ENCODE measurements around the gene LAMC1.

The LAMC1 gene

DNA sequence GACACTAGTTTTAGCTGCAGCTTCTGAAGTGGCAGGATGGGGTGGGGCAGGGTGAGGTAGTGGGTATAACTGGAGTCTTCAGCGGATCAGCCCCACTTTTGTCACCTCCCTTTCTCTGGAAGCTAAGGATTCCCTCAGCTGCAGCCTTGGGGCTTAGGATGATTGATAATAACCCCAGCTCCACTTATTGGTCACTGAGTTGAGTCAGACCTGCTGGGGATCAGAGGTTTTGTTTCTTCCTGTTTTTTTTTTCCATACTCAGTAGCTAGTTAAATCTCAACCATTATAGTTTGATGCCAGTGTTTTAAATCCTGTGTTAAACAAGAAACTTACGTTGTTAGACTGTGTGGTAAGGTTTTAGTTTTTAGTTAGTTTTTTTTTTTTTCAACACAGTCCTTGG lies 57.2 kb downstream of the LAMC1 start:
- in situ Hi-C loops (cut with HindIII; ENCODE audit: low pct_unique_long_range_greater_than_20kb, low sequenced_read_pairs) = no loop called here
- no peak for DNase-seq (ENCODE audit: low read depth in 1 of 2, low spot score in 1 of 2)
- no peak for TF ChIP-seq JUND (IDR thresholded peaks at IDR 0.05; ENCODE audit: low read depth)

DNA sequence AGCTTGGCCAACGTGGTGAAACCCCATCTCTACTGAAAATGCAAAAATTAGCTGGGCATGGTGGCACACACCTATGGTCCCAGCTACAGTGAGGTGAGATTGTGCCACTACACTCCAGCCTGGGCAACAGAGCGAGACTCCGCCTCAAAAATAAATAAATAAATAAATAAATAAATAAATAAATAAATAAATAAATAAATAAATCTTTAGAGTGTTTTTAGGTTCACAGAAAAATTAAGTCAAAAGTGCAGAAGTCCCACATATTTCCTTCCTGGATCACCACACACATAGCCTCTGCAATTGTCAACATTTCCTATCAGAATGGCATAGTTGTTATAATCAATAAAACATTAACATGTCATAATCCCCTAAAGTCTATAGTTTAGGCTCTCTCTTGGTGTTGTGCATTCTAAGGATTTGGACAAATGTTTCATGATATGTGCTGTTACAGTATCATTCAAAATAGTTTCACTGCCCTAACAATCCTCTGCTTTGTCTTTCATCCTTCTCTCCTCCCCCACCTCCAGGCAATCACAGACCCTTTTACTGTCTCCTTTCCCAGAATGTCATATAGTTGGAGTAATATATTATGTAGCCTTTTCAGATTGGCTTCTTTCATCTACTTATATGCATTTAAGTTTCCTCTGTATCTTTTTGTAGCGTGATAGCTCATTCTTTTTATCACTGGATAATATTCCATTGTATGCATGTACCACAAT lies 58.3 kb downstream of the LAMC1 start:
- in situ Hi-C loops (cut with HindIII; ENCODE audit: low pct_unique_long_range_greater_than_20kb, low sequenced_read_pairs) = no loop called here
- no peak for DNase-seq (ENCODE audit: low read depth in 1 of 2, low spot score in 1 of 2)
- TF ChIP-seq JUND (IDR thresholded peaks at IDR 0.05; ENCODE audit: low read depth) = no peak

DNA sequence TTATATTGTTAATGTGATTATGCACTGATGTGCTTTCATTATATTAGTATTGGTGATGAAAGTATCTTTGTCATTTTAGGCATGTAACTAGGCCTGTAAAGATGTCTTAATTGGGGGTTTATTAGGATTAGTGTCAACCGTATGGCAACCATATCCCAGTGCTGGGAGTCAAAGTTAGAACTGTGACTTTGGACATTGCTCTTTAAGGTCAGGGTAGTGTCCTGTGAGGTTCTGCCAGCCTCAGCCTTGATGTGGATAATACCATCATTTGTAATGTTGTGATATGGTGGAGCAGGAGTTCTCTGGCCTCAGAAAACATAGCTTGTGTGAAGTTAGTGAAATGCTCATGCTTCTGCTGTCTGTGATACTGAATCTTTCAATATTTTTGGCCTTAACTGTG lies 59.4 kb downstream of the LAMC1 start:
- DNase-seq (ENCODE audit: low read depth in 1 of 2, low spot score in 1 of 2) = no peak
- TF ChIP-seq JUND (IDR thresholded peaks at IDR 0.05; ENCODE audit: low read depth) = no peak
- in situ Hi-C loops (cut with HindIII; ENCODE audit: low pct_unique_long_range_greater_than_20kb, low sequenced_read_pairs) = no loop called here

DNA sequence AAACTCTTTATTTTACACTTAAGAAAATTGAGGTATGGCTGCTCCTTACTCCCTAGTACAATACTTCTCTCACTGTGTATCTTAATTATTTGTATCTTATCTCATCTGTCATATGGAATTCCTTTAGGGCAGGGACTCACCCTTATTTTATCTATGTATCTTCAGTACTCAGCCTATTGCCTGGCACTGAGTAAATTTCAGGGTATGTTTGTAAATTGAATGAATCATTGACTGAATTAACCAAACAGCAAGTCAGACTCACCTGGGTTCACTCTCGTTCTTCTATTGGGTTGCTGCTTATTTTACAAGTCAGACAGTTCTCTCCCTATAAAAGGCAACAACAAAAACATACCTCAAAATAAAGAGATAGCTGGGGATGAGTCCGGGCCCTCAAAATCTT lies 63.8 kb downstream of the LAMC1 start:
- TF ChIP-seq JUND (IDR thresholded peaks at IDR 0.05; ENCODE audit: low read depth) = no peak
- in situ Hi-C loops (cut with HindIII; ENCODE audit: low pct_unique_long_range_greater_than_20kb, low sequenced_read_pairs) = no loop called here
- peak in 1 of 2 experiments; percentile 13 for DNase-seq (ENCODE audit: low read depth in 1 of 2, low spot score in 1 of 2)

DNA sequence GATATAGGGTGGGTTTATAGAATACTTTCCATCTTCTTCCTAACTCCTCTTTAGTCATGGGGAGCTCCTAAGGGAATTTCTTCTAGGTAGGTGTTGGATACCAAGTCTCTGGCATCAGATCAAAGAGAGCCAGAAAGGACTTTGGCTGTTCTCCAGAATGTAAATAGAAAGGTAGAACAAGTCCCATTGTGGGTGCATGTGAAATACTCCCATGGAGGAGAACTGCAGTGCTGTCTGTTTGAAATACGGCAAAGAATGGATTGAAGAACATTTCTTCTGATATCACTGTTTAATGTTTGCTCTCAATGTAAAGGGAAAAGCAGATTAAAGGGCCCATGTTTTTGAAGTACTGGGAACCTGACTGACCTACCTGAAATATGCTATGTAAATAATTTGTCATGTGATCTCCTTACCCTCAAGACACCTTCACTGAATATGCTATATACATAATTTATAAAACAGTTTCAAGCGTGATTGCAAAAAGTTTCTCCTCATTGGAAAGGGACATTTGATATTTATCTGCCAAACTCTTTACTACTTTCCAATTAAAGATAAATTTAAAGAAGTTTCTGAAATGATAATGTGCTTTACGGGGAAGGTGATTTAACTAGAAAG lies 65.9 kb downstream of the LAMC1 start:
- in situ Hi-C loops (cut with HindIII; ENCODE audit: low pct_unique_long_range_greater_than_20kb, low sequenced_read_pairs) = no loop called here
- peak in 1 of 2 experiments; percentile 66 for DNase-seq (ENCODE audit: low read depth in 1 of 2, low spot score in 1 of 2)
- no peak for TF ChIP-seq JUND (IDR thresholded peaks at IDR 0.05; ENCODE audit: low read depth)

DNA sequence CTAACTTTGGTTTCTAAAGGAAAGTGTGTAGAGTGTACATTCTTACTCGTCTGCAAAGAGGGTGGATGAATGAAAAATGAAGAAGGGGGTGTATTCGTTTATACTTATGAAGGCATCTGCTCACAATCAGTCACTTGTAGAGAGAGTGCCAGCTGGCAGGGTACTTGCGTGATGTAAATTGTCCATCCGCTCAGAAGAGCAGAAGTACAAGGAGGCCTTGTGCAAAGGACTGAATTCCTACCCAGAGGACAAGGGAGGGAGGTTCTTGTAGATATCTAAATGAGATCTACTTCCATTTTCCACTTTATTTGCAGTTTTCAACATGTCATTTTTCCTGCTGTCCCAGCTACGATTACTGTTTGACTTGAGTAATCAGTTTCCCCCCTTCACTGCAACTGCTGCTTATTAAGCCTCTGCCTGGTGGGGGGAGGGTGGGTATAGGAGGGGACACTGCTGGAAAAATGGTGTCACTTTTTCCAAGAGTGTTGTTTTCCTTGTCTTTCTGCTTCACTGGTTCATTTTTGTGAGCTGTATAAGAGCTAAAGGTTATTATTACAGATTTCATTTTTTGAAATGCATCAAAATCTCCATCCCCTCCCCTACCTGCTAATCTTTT lies 67.3 kb downstream of the LAMC1 start:
- no peak for TF ChIP-seq JUND (IDR thresholded peaks at IDR 0.05; ENCODE audit: low read depth)
- in situ Hi-C loops (cut with HindIII; ENCODE audit: low pct_unique_long_range_greater_than_20kb, low sequenced_read_pairs) = no loop called here
- DNase-seq (ENCODE audit: low read depth in 1 of 2, low spot score in 1 of 2) = no peak

DNA sequence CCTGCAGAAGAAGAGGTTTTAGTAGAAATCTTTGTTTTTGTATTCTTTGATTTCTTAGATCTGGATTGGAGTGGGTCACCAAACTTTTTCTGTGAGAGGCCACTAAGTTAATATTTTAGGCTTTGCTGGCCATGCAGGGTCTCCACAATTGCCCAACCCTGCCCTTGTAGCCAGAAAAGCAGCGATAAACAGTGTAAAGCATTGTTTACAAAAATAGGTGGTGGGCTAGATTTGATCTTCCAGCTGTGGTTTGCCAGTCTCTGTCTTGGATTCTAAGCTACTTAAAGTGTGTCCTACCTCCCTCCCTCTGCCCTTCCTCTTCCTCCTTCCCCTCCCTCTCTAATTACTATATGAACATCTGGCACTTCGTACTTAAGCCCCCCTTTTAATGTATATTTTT lies 68.0 kb downstream of the LAMC1 start:
- TF ChIP-seq JUND (IDR thresholded peaks at IDR 0.05; ENCODE audit: low read depth) = no peak
- no peak for DNase-seq (ENCODE audit: low read depth in 1 of 2, low spot score in 1 of 2)
- in situ Hi-C loops (cut with HindIII; ENCODE audit: low pct_unique_long_range_greater_than_20kb, low sequenced_read_pairs) = no loop called here

DNA sequence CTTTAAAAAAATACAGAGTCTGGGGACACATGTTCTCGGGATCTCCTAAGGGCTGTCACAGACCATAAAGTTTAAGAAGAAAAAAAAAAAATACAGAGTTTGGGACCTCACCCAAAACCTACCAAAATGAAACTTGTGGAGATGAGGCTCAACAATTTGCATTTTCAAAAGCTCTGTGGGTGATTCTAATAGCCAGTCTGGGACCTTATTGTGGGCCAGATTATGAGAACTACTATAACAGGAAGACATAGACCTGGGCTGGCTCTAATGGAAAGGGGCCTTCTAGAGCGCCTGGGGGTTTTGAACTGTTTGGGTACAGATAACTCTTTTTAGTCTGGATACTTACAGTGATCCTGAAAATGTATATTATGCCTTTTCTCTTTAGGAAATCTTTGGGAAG lies 69.1 kb downstream of the LAMC1 start:
- in situ Hi-C loops (cut with HindIII; ENCODE audit: low pct_unique_long_range_greater_than_20kb, low sequenced_read_pairs) = no loop called here
- TF ChIP-seq JUND (IDR thresholded peaks at IDR 0.05; ENCODE audit: low read depth) = no peak
- no peak for DNase-seq (ENCODE audit: low read depth in 1 of 2, low spot score in 1 of 2)

DNA sequence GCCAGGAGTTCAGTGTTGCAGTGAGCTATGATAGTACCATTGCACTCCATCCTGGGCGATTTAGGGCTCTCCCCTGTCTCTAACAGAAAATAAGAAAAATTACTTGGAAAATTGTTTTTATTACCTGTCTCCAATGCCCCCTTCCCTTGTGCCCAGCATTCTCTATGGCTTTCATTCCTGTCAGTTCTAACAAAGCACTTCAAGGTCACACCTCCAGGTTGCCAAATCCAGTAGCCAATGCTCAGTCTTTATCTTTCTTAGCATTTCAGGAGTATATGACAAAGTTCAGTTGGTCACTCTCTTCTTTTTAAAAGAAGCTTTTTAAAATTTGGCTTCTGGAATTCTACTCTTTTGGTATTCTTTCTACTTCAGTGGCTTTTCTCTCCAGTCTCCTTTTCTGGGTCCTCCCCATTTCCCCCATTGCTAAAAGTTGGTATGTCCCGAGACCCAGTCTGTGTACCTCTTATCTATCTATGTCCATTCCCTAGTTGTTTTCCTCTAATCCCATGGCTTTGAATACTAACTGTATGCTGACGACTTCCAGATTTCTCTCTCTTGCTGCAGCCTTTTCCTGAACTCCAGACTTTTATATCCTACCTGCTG lies 69.9 kb downstream of the LAMC1 start:
- DNase-seq (ENCODE audit: low read depth in 1 of 2, low spot score in 1 of 2) = no peak
- no peak for TF ChIP-seq JUND (IDR thresholded peaks at IDR 0.05; ENCODE audit: low read depth)
- in situ Hi-C loops (cut with HindIII; ENCODE audit: low pct_unique_long_range_greater_than_20kb, low sequenced_read_pairs) = no loop called here

DNA sequence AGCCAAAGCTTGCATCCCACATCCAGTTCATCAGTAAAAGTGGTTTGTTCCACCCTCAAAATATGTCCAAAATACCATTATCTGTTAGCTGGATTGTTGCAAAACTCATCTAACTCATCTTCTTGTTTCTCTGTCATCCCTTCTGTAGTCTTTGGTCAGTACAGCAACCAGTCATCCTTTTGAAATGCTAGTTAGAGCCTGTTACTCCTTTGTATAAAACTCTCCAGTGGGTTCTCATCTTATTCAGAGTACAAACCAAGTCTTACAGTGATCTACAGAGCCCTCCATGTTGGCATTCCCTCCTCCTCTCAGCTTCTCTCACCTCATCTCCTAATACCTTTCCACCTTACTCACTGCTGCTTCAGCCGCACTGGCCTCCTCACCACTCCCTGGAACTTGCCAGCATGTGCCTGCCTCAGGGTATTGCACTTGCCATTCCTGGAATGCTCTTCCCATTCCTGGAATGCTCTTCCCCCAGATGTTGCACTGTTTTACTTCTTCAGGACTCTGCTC lies 70.6 kb downstream of the LAMC1 start:
- no peak for TF ChIP-seq JUND (IDR thresholded peaks at IDR 0.05; ENCODE audit: low read depth)
- in situ Hi-C loops (cut with HindIII; ENCODE audit: low pct_unique_long_range_greater_than_20kb, low sequenced_read_pairs) = no loop called here
- peak; percentile 27 to 78 for DNase-seq (ENCODE audit: low read depth in 1 of 2, low spot score in 1 of 2)

DNA sequence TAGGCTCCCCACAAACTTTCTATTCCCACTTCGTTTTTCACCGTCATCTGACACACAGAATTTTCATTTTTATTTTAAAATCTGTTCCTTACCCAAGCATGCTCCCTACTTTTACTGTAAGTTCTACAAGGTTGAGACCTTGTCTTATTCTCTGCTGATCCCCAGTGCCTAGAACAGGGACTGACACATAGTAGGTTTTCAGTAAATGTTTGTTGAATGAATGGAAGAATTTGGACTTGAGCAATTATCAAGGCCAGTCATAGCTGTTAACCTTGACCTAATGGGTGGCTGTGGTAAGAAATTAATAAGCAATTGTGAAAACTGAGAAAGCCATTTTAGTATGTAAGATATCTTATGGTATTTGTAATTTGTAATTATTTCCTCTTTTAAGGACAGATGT lies 71.1 kb downstream of the LAMC1 start:
- TF ChIP-seq JUND (IDR thresholded peaks at IDR 0.05; ENCODE audit: low read depth) = no peak
- no peak for DNase-seq (ENCODE audit: low read depth in 1 of 2, low spot score in 1 of 2)
- in situ Hi-C loops (cut with HindIII; ENCODE audit: low pct_unique_long_range_greater_than_20kb, low sequenced_read_pairs) = no loop called here

DNA sequence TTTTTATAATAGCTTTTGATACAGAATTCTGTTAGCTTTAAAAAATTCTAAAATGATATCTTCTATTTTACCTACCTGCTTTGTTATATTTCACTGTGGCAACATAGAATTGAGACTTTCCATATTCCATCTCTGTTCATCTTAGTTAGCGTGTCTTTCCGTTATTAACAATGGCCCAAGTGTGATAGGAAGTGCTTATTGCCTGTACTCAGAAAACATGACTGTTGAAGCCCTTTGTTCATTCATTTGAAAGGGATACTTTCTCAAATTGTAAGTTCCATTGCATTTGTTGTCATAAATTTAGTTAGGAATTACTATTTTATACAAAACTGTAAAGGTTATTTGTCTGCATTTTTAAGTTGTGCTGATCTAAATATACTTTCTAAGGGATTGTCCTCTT lies 73.1 kb downstream of the LAMC1 start:
- no peak for TF ChIP-seq JUND (IDR thresholded peaks at IDR 0.05; ENCODE audit: low read depth)
- in situ Hi-C loops (cut with HindIII; ENCODE audit: low pct_unique_long_range_greater_than_20kb, low sequenced_read_pairs) = no loop called here

DNA sequence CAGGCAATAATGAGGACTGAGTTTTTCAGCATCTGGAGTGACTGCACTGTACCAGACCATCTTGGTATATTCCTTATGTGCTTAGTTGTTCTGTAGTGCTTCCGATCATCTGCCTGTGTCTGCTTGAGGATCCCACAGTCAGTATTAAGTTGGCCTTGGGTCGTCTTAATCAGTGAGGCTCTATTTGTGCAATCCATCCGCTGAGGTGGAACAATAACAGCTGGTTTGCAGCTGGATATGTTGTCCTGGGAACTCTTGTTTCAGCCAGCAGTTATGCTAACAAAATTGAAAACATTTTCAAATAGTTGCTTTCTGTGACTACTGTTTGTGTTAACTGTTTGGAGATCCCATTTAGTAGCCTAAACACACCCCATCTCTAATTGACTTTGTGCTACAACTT lies 73.7 kb downstream of the LAMC1 start:
- no peak for DNase-seq (ENCODE audit: low read depth in 1 of 2, low spot score in 1 of 2)
- in situ Hi-C loops (cut with HindIII; ENCODE audit: low pct_unique_long_range_greater_than_20kb, low sequenced_read_pairs) = no loop called here
- TF ChIP-seq JUND (IDR thresholded peaks at IDR 0.05; ENCODE audit: low read depth) = no peak

More for the DNA sequence above, 73.1 kb downstream of the LAMC1 start:
- DNase-seq (ENCODE audit: low read depth in 1 of 2, low spot score in 1 of 2) = no peak
